ENCODE results near the gene UNC5C.
"Not testable (repeated sequence)": the region's sequence is repeated elsewhere in the genome, so short reads cannot be mapped to it uniquely, and the experiment has no call there.

UNC5C gene

DNA sequence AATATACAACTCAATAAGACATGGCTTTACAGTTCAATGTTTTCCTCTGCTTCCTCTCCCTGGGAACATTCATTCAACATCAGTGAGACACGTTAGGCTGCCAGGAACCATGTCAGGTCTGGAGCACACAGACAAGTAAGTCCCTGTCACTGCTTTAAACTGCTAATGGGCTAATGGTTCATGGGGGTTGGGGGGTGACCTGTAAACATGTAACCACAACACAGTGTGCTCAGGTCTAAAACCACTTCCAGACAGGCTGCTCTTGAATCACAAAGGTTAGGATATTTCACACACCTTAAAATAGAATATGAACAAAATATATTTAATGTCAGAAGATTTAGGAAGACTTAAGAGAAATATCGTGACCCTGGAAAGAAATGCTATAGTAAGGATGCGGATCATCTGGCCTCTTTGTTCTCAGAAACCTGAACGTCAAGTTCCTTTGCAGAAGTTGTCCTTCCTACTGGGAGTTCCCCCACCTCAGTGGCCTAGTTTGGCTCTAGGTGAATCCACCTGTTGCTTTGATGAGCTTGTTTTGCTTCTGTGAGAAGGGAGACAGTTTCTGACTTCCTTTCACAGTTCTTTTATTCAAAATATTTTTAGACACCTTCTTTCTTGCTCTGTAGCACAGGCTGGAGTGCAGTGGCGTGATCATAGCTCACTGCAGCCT lies 359.9 kb downstream of the UNC5C start:
- in situ Hi-C loops (cut with MboI; ENCODE audit: low sequenced_read_pairs) = no loop called here

DNA sequence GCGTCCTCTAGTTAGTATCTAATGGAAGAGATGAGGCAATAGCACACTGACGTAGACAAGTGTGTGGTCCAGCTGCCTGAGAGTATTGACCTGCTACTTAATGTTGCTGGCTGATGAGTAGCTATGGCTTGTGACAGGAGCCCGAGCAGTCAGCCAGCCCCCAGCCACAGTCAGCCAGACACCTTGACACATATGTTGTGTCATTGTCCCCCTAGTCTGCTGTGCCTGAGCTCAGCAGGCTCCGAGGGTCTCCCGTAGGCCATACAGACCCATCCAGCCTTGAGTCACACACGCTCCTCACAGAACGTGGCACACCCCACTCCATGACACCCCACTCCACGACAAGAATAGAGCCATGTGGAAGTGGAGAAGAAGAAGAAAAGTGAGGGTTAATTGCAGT lies 362.1 kb downstream of the UNC5C start:
- in situ Hi-C loops (cut with MboI; ENCODE audit: low sequenced_read_pairs) = no loop called here

DNA sequence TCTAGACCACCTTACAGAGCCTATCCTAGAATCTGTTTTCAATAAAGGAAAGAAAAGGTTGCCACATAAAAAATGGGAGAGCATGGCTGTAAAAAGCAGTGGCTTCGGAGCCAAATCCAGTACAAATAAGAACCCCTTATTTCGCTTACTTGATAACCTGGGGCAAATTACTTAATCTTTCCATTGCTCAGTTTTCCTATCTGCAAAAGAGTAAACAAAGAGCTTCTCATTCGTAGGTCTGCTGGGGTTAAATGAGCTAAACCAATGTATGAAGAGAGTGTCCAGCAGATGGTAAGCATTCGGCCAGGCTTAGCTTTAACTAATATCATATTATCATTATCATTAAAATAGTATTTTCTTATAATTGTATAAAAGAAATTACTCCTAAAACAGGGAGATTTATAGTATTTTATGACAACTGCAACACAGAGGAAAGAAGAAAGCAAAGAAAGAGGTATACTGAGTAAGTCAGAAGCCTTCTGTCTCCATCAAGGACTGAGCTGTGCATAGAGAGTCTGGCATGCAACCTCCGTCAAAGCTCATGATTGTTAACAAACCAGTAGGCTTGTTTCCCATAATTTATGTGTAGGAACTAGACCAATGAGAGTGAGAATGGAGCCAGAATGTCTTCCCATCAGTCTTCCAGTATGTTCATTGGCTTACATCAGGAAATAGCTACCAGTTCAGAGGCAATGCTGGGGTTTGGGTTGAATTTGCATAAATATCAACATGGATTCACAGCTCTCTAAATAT lies 364.9 kb downstream of the UNC5C start:
- in situ Hi-C loops (cut with MboI; ENCODE audit: low sequenced_read_pairs) = no loop called here

DNA sequence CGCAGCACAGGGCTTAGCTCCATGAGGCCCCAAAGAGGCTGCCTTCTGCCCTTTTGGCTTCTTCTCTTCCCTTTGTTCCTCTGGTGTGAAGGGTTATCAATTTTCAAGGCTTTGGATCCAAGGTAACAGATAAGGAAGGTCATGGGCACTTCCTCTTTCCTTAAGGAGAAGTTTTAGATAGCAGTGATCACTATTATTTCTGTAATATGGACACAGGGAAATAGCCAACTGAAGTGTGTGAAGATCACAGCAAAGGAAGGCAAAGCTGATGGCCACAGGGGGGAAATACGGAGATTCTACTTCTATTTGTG lies 366.8 kb downstream of the UNC5C start:
- in situ Hi-C loops (cut with MboI; ENCODE audit: low sequenced_read_pairs) = no loop called here

DNA sequence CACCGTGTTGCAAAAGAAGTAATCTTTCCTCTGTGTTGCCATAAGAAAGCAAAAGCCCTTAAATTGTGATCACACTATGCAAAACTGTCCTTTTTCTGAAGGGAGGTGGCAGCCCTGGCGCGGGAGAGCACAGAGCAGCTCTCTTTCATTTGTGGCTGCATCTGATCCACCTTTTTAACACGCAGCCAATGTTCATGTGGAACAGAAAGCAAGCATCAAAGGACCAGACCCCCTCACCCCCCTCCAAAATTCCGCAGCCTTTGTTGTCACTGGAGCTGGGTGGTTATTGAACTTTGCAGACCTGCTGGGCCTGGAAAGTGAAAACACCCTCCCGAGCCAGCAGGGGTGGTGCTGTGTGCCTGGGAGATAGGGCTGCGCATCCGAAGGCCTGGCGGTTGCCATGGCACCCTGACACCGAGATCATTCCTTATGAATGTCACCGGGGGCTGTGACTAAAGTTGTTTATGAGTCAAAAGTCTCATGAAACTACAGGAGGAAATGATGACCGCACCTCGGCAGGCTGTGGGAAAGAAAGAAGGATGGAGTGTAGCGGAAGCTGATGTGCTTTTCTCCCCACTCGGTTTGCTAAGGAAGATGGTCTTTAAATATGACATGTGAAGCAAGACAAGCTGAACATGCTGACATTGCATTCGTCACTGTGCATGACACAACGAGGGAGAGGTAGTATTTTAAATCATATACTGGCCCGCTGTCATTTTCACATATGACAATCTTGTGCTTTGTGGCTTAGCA lies 367.4 kb downstream of the UNC5C start:
- in situ Hi-C loops (cut with MboI; ENCODE audit: low sequenced_read_pairs) = no loop called here

DNA sequence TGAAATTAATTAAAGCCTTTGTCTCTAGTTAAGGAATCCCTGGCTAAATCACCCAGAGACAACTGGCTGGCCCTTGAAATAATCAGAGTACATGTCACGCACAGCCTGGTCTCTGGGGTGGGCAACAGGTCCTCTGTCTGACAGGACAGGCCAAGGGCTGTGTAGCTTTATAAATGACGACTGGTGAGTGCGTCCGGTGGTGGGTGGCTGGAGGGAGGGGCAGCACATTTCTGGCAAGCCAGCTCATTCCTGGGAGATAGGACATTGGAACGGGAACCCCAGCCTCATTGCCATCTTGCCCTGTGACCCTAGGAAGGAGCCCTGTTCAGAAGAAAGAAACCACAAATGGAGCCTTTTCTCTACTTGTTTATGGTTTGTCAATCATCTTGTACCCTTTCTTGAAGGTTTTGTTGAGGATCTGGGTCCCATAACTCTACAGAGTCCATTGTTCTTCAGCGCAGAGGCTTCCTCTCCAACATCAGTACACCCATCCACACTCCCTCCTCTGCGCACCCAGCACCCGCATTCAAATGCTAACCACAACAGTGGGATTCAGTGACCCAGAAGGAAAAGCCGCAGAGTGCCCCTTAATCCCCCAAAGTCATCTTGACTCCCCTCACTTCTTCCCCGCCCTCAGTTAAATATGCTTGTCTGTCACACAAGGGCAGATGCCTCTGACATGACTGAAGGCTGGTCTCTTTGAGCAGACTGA lies 368.1 kb downstream of the UNC5C start:
- in situ Hi-C loops (cut with MboI; ENCODE audit: low sequenced_read_pairs) = no loop called here

DNA sequence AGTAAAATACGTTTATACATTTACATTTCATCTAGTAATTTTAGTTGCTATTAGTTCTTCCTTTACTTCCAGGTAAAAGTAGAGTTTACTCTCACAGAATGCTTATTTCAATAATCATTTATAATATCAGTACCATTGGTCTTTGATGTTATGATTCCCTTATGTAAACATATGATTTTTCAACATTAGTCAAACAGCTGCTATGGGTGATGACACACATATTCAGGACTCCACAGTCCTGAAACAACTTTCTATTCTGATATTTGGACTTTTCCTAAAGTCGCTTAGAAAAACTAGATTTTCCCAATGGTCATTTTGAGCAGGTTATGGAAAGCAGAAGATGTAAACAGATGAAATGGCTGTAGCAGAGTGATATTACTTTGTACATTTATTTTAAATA lies 369.8 kb downstream of the UNC5C start:
- in situ Hi-C loops (cut with MboI; ENCODE audit: low sequenced_read_pairs) = no loop called here

DNA sequence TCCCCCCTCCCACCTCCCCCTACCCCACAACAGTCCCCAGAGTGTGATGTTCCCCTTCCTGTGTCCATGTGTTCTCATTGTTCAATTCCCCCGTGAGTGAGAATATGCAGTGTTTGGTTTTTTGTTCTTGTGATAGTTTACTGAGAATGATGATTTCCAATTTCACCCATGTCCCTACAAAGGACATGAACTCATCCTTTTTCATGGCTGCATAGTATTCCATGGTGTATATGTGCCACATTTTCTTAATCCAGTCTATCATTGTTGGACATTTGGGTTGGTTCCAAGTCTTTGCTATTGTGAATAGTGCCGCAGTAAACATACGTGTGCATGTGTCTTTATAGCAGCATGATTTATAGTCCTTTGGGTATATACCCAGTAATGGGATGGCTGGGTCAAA lies 377.4 kb downstream of the UNC5C start:
- in situ Hi-C loops (cut with MboI; ENCODE audit: low sequenced_read_pairs) = not testable (repeated sequence)

DNA sequence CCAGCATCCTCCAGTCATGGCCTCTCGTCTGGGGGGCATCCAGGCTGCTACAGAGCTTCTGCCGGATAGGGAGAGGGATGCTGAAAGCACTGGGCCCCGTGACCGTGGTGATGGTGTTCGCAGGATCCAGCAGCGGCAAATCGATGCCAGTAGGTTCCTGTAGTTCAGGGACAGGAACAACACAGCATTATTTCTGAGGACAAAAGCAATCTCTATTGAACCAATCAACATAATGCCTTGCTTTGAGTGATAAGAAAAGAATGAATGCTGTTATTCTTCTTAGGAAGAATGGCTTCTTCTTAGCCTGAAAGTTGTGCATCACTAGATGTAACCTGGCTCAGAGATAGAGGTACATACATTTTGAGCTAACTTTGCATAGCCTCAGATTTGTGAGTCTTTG lies 378.6 kb downstream of the UNC5C start:
- in situ Hi-C loops (cut with MboI; ENCODE audit: low sequenced_read_pairs) = no loop called here

DNA sequence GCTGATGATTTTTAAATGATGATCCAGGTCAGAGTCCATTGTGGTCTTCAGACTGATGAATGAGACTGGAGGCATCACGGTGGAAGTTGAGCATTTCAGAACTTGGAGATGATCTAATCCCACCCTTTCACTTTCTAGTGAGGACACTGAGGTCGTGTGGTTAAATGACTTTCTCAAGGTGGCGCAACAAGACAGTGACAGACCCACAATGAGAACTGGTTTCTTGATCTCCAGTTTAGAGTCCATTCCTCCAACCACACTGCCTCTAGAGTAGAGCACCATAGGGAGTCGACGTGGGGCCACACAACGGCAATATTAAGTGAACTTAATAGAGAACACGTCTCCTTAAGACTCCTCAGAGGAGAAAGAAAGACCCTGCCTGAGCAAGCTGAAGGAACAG lies 381.0 kb downstream of the UNC5C start:
- in situ Hi-C loops (cut with MboI; ENCODE audit: low sequenced_read_pairs) = no loop called here

DNA sequence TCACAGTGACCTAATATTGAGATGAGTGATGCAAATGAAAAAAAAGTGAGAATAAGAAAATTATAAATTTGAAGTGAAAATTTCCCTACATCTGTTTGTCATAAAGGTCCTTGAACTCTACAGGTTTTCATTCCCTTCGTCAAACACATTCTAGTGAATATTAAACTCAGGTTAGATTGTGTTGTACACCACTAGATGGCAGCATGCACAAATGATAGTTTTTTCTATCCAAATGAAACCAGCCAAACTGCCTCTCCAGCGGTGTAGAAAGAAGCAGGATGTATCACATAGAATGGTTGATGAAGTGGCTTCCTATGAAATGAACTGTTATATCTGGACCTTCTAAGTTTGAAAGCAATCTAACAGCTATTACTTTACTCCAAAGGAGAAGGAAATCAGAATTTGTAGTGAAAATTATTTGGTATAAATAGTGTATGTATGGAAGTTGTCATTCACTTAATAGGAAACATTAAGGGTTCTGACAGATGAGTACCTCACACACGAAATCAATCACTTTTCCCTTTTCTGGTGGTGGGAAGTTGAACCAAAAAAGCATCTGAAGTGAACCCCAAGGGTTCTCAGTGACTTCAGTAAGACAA lies 382.7 kb downstream of the UNC5C start:
- in situ Hi-C loops (cut with MboI; ENCODE audit: low sequenced_read_pairs) = no loop called here

DNA sequence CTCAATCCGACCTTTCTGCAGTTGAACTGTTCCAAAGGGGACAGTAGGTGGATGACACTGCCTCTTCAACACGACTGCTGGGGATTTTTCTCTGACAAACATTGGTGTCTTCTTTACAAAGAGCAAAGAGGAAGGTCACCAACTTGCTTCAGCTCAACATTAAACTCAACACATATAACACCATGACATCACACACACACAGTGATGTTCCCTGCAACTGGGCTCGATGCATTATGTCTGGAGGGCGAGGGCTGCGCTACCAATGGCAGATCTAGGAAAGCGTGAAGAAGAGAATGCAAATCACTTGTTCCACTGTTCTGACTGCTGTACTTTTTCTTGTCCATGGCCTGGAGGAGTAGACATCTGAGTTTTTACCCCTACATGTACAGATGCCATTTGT lies 385.9 kb downstream of the UNC5C start:
- in situ Hi-C loops (cut with MboI; ENCODE audit: low sequenced_read_pairs) = no loop called here

DNA sequence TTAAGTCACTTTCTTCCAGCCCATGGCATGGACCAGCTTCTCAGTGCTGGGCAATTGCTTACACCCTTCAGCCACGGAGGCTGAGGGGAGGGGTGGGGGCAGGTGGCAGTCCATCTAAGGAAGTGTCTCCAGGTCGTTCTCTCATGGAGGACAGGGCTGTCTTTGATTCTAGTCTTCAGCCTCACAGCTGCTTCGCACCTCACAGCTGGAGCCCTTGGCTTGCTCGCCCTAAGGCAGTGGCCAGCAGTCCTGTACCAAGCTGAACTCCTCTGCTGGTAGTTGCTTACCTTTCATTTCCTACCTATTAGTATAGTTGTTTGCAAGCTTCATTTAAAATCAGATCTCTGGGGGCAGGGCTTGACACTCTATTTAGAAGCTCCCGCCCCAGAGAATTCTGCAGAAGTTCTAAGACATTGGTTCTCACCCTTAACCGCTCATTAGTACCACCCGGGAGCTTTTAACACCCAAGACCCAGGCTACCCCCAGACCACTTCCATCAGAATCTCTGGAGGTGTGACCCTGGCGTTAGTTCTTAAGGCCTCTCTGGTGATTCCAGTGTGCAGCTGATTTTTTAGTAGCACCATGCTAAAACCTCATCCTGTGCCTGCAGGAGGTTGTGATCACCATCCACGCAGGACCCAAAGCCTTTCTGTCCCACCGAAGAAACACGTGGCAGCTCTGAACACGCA lies 386.8 kb downstream of the UNC5C start:
- in situ Hi-C loops (cut with MboI; ENCODE audit: low sequenced_read_pairs) = no loop called here

DNA sequence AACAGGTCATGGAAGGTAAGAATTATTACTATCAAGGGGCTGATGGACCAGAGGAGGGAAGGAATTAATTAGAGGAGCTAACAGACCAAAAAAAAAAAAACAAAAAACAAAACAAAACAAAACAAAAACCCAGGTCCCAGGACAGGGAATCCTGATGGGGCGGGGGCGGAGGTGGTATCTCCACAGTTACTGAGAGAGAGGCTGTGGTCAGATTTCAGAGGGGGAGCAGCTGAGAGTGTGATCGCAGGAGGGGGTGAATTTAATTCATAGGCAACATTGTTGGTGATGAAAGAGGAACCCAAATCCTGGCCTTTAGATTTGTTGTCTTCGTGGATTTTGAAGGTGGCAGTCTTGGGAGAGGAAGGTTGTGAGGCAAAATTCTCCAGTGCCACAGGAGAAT lies 389.4 kb downstream of the UNC5C start:
- in situ Hi-C loops (cut with MboI; ENCODE audit: low sequenced_read_pairs) = no loop called here

DNA sequence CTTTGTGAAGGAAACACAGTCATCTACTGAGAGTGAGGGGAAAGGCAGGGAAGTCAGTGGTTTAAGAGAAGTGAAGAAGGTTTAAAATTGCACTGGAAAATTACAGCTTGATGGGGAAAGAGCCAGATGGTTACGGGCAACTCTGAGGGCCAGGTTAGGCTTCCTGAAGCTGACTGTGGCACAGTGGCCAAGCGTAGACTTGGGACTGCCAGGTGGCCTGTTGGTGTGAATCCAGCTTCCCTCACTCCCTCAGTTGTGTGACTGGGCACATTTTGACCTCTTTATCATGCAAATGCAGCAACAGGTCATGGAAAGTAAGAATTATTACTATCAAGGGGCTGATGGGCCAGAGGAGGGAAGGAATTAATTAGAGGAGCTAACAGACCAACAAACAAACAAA lies 390.1 kb downstream of the UNC5C start:
- in situ Hi-C loops (cut with MboI; ENCODE audit: low sequenced_read_pairs) = no loop called here

DNA sequence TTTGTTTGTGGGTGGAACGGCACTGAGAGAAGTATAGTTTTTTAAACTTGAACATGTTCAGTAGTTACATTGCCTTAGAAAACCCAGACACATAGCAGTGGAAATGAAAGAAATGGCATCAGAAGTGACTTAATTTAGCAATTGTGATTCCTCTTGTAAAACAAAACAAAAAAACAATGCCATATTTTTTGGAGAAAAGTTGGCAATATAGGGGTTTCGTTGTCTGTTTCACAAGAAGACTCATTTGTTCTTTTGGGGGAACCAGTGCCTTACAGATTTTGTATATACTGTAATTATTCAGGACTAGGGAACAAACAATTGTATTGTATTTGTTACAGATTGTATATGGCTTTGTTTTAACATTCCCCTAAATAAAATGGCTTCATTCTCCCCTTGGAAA lies 390.7 kb downstream of the UNC5C start:
- in situ Hi-C loops (cut with MboI; ENCODE audit: low sequenced_read_pairs) = no loop called here

DNA sequence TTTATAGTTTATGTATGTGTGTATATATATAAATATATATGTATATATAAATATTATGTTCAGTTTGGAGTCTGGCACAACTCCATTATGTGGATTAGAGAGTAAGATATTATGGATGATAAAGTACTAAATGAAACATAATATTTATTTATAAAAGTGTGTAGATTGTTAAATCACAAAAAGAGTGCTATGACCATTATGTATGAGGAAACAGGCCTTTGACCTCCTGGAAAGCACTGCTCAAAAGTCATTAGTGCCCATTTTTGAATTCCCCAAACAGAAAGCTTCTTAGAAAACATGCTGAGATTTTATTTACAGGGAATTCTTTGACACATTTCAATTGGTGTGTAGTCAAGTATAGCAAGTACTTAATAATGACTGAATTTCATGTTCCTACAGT lies 391.2 kb downstream of the UNC5C start:
- in situ Hi-C loops (cut with MboI; ENCODE audit: low sequenced_read_pairs) = no loop called here

DNA sequence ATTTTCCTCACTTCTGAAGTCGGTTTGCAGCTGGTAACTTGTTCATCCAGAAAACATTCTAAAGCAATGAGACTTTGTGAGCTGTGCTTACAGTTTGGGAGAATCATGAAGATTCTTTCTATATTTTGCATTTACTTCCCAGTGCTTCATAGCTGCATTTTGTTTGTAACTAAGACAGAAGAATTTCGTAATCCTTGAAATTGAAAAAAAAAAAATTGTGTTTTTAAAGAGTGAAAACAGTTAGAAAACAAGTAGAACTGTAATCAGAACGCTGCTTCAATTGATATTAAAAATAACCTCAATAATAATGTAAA lies 392.4 kb downstream of the UNC5C start:
- in situ Hi-C loops (cut with MboI; ENCODE audit: low sequenced_read_pairs) = no loop called here

DNA sequence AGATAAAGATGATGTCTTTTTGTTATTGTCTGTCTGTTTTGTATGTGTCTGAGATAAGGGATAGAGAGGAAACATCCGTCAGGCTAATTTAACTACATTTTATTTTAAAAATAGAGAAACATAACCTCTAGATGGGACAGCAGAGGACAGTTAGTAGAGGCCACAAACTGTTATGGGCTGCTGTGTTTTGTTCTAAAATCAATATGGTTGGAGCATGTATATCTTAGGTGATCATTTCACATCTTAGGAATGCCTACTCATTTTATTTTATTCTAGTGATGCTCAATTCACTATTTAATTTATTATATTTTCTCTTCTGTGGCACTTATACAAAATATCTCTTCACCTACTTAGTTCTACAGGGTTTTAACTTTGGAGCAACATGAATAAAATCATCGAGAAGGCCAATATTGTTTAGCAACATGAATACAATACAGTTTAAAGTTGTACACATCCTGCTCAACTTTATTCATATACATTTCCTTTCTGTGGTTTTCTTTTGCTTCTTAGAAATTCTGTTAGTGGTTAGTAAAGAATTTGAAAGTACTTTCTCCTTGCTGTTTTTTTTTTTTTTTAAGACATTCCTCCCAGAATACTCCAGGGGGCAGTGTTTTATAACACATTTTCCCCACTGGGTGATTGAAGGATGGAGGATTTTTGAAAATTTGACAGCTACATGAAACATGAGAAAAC lies 392.9 kb downstream of the UNC5C start:
- in situ Hi-C loops (cut with MboI; ENCODE audit: low sequenced_read_pairs) = no loop called here

DNA sequence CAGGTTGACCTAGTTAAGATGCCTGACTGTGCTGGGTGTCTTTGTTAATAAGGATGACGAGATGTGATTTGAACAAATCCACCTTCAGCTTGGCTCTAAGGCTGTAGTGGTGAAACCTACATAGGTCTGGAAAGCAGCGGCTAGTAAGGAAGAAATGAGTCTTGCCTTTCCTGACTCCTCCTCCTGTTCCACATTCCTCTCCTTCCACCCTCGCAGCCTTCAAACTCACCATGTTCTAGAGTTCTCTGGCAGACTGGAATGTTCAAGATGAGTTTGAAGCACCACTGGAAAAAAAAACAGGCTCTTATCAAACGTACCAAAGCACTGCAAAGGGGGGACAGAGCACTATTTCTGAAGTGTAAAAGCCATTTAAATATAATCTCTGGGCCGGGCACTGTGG lies 395.6 kb downstream of the UNC5C start:
- in situ Hi-C loops (cut with MboI; ENCODE audit: low sequenced_read_pairs) = no loop called here
